GM19467 (cell line): ENCODE results near the gene ADCY4.

Source experiments
- ATAC-seq: cut with Tn5 transposase; IDR thresholded peaks from one replicate; pipeline ENCODE4 v1.9.1; 2021; ENCODE audit warnings: mild to moderate bottlenecking, moderate library complexity; ENCODE audit not compliant: unreplicated experiment

ADCY4 gene

GRCh38 chr14:24300326-24300980, 34.4 kb downstream of the ADCY4 start:
- no peak for ATAC-seq

DNA sequence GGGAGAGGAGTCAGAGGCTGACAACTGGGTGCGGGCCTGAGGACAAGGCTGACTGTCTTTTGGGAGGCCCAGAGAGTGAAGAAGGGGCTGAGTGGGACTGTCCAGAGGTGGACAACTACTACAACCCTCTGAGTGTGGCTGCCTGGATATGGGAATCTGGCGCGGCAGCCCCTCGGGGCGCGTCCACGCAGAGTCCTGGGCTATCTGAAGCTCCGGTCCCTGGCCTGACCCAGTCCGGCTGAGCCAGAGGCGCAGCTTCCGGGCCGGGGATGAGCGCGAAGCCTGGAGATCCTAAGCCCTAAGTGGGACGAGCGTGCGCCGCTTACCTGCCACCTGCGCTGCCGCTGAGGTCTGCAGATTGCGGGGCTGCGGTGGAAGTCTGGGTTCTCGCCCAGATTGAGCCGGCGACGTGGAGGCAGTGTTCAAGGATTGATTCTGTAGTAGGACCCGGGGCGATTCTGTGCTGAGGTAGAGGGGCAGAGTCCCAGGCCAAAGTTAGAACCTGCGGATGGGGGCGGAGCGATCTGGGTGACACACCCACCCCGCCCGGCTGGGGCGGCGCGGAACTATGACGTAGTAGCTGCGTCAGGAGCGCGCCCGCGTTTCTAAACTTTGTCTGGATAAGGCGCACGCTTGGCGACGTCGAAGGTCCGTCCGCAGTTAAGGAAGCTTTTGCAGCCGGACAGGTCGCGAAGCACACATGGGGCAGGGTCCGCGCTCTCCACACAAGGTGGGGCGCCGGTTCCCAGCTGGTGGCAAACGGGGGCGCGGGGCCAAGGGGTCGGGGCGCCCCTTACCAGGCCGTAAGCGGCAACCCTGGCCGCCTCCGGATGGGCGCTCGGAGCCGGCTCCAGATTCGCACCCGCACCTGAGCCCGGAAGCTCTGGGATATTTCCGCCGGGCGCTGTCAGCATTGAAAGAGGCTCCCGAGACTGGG, 35.3 kb downstream of the ADCY4 start, which contains the start of the genes DHRS1 and NOP9:
TSS of gene DHRS1 (minus strand) at position 526 of the 937 bp plus-strand sequence. CDS start 674 bp downstream, outside the sequence.
TSS of gene NOP9 (plus strand) at position 596 of the 937 bp plus-strand sequence. CDS start at position 701, 105 bp downstream.
- ATAC-seq = peak; percentile 68

DNA sequence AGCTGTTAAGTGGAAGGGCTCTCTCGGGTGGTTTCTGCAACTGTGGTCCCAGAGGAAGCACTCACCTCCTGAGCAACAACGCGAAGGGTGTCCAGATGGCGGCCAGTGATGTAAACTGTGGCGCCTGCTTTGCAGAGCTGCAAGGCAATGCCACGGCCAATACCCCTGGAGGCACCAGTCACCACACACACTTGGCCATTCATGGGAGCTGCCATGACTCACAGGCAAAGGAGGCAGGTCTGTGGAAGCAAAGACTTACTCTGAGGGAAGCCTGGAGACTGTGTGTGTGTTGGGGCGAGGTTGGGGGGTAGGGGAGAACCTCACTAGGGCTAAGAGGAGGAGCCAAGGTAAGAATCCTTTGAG, 36.0 kb downstream of the ADCY4 start:
- ATAC-seq = no peak

- ATAC-seq = no peak
Observed at GRCh38 chr14:24297190-24297964, 37.5 kb downstream of the ADCY4 start.

GRCh38 chr14:24296341-24297157, 38.3 kb downstream of the ADCY4 start:
- no peak for ATAC-seq

DNA sequence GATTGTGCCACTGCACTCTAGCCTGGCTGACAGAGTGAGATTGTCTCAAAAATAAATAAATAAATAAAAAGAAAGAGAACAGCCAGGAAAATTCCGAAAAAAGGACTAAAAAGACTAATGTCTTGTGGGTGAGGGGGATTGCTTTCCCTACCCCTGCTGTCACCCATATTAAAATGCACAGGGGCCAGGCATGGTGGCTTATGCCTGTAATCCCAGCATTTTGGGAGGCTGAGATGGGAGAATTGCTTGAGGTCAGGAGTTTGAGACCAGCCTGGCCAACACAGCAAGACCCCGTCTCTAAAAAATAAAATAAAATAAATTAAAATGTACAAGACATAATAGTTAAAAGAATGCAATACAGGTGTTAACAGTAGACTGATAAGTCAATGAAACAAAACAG, 41.3 kb downstream of the ADCY4 start:
- ATAC-seq = no peak

GRCh38 chr14:24292118-24292807, 42.6 kb downstream of the ADCY4 start:
- ATAC-seq = no peak

GRCh38 chr14:24291446-24292117, 43.3 kb downstream of the ADCY4 start:
- ATAC-seq = no peak

DNA sequence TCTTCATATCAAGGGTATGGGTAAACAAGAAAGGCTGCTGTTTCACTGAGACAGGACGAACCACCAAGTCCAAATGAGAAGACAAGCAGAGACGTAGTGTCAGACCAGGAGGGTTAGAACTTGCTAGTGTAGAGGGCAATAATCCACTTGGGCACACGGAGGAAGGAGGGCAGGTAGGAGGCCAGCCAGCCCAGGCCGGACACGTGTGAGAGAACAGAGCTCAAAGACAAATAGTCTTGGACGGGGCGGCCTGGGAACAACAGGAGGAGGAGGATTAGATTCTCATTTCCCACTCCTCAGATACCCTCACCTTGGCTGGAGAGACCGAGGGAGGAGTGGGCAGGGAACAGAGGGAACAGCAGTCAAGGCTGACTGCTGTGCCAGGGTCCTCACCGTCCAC, 44.1 kb downstream of the ADCY4 start:
- ATAC-seq = no peak

DNA sequence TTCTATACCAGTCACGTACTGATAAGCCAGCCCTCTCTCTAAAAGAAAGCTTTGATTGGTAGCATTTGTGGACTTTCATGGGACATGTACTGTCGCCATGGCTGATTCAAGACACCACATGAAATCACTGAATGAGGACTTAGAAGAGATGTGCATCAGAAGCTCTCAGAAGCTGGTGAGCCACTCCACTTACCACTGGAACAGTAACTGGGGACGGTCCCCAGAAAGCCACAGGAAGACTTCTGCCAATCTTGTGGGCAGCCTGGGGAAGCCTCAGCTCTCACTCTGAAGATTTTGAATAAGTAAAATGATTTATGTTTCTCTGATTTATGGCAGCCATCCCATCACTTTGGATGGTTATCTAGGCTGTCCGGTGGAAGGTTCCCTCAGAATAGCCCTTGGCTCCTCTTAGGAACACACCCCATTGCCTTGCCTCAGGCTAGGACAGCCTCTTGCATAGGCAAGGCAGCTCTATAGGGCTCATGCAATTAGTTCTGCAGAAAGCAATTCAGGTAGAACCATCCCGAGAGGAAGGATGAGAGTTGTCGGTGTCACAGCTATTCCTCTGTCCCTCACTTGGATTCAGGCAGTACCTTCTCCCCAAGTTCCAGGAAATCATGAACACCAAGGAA, 45.1 kb downstream of the ADCY4 start:
- ATAC-seq = peak; percentile 53

DNA sequence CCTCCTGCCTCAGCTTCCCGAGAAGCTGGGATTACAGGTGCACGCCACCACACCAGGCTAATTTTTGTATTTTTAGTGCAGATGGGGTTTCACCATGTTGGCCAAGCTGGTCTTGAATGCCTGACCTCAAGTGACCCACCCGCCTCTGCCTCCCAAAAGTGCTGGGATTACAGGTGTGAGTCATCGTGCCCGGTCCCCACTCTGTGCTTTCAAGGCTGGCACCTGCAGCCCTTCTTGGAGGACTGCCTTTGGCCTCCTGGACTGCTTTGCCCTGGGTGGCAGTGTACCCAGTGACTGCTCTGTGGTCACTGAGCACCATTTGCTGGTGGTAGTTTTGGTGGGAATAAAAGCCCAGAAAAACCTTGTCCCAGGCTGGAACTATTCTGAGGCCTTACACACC, 47.9 kb downstream of the ADCY4 start:
- ATAC-seq = no peak

DNA sequence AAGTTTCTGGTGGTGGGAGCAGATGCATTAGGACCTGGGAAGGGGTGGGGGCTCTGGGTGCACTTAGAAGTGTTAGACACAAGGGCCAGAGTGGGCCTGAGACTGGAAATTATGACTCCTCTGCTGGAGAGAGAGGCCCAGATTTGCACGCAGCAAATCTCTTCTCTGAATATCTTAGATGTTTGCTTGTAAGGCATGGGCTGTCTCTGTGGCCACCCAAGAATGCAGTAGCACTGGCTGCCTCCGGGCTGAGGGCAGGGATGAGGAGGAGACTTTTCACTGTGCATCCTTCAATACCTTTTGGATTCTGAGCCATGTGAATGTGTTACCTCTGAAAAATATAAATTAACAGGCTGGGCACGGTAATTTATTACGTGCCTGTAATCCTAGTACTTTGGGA, 49.5 kb downstream of the ADCY4 start:
- no peak for ATAC-seq

DNA sequence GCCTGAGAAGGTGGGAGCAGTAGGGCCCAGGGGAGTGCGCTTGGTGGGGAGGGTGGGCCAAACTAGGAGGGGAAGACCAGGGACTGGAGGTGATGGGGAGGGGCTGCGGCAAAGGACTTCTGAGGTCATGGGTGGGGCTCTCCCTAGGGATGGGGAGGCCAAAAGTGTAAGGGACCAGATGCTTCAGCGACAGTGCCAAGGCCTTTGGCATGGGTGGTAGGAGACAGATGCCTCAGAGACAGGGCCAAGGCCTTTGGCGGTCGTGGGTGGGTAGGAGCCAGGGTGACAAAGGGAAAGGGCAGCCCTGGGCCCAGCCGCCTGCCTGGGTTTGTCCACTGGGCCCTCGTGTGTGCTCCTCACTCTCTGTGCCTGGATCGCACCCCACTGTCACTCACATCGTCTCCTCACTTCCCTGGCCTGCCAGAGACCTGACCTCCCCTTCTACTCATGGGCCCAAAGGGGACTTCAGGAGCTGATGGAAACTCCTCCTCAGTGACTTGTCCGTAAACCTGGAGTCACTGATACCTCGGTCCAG, 50.3 kb downstream of the ADCY4 start:
- ATAC-seq = no peak

GRCh38 chr14:24283796-24284460, 50.9 kb downstream of the ADCY4 start:
- ATAC-seq = no peak

- no peak for ATAC-seq
Observed at GRCh38 chr14:24282736-24283135, 52.1 kb downstream of the ADCY4 start.

DNA sequence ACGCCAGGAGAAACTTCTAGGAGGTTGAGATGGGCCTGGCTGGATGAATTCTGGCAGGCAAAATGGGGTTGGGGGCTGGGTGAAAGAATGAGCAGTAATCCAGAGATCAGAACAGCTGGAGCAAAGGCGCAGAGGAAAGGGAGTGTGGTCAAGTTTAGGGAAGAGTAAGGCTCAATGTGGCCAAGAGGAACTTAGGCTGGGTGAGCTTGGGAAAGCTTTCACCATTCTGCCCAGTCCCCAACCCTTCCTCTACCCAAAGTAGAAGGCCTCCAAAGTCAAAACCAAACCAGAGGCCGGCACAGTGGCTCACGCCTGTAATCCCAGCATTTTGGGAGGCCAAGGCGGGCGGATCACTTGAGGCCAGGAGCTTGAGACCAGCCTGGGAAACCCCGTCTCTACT, 53.2 kb downstream of the ADCY4 start:
- no peak for ATAC-seq

DNA sequence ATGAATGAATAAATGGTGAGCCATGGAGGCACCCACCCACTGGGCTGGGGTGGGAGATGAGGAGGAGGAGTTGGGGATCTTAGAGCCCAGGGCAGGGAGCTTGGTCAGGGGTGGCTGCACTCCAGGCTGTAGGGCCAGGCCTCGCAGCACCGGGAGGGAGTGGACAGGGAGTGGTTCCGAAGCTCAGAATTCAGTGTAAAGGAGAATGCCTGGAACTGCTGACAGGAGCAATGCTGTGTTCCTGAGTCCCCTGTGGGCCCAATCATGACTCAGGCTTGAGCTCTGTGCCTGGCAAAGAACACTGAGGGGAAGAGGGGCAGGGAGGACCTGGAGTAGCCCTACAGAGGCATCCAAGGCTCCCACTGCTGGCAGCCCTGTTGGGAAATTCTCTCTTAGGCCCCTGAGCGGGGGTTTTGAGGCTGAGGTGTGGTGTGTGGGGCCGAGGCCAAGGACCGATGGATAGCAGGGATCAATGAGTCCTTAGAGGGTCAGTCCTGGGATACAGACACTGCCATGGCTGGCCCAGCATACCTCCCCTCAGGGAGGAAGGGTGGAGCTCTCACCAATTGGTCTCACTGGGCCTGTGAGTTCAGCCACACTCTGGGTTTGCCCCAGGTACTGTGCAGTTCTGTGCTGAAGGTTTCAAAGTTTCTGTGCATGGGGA, 53.9 kb downstream of the ADCY4 start:
- ATAC-seq = no peak
